ENCODE results near the gene GPANK1. TPM values are rescaled to one million over a fixed set of nuclear protein-coding genes. Genes with fewer than 3 reads are reported as not detected.

Gene GPANK1
- total and polyA plus RNA-seq, 2 of the 4 experiments (the other 2 are of a cell fraction) = 6.1 to 13.8 TPM

- Histone ChIP-seq H4K5ac (ENCODE audit: low read depth, low read length) (no peak overlapping the region), H3K36me3 (ENCODE audit: control insufficient read depth, insufficient read depth, low read length) (peaks cover 81% of the 10 kb centered on the region), H3K56ac (ENCODE audit: extremely low read depth, insufficient read depth, low read length) (no peak overlapping the region), H3K18ac (ENCODE audit: low read depth, low read length) (no peak overlapping the region), H2BK5ac (ENCODE audit: low read depth, low read length, poor library complexity, severe bottlenecking) (no peak overlapping the region), H3K9me1 (ENCODE audit: insufficient read depth, low read length) (0 out of 2 replicates have a peak, but pooled peaks cover 3% of the 10 kb centered on the region), H3K9me3 (ENCODE audit: control insufficient read depth, insufficient read depth, low read length) (no peaks in the 10 kb centered on the region), H3K4me2 (ENCODE audit: low read depth, low read length) (no peak overlapping the region), H2BK15ac (ENCODE audit: low read depth, low read length) (no peak overlapping the region), H3K4me1 (ENCODE audit: control insufficient read depth, insufficient read depth, low read length) (no peaks in the 10 kb centered on the region; the same call in 1 of the 2 replicates), H3K23ac (ENCODE audit: low read depth, low read length) (no peak overlapping the region), H3K4me3 (ENCODE audit: insufficient read depth, low read depth, low read length) (no peak overlapping the region), H2AK9ac (replicated peaks; ENCODE audit: low read depth, low read length, poor library complexity) (no peak overlapping the region), H4K20me1 (ENCODE audit: insufficient read depth, low read length) (peaks cover 10% of the 10 kb centered on the region), H3K9ac (ENCODE audit: low read depth, low read length) (no peak overlapping the region), H3K27me3 (ENCODE audit: control insufficient read depth, insufficient read depth, low read length) (no peaks in the 10 kb centered on the region), H2BK20ac (ENCODE audit: low read depth, low read length) (no peak overlapping the region), H3K27ac (ENCODE audit: insufficient read depth, low read length) (no peak overlapping the region), H2BK120ac (ENCODE audit: low read depth, low read length) (no peak overlapping the region), H2AFZ (replicated peaks; ENCODE audit: low read length, poor library complexity) (no peak overlapping the region), H4K91ac (ENCODE audit: insufficient read depth, low read depth, low read length) (no peak overlapping the region), H2AK5ac (ENCODE audit: low read depth, low read length) (no peak overlapping the region), H3K4ac (ENCODE audit: low read depth, low read length) (no peak overlapping the region), H3K79me1 (ENCODE audit: low read depth in 1 of 2, low read length in 2 of 2) (peaks cover 10 to 11% of the 10 kb centered on the region in 2 experiments; a peak in 3 of 4 replicates), H3K14ac (replicated peaks; ENCODE audit: low read depth, low read length) (no peak overlapping the region), H4K8ac (ENCODE audit: low read depth in 2 of 2, low read length in 2 of 2) (no peak overlapping the region)
- in situ Hi-C loops (cut with MboI; ENCODE audit: low sequenced_read_pairs) (no loop called here), dilution Hi-C loops (cut with HindIII; ENCODE audit: low sequenced_read_pairs, unreplicated experiment) (no loop called here), intact Hi-C loops (cut with micrococcal nuclease) (no loop called here)
- BruUV-seq (replicated peaks) = no TSS peak
- no CpG with 5 or more reads among the region's 4 CpGs for WGBS, 2 experiments (ENCODE audit: extremely low coverage in 2 of 2, insufficient read length in 1 of 2)
- DNase-seq (no peak), ATAC-seq (ENCODE audit: low read depth) (no peak)
- no peak for TF ChIP-seq MAZ (IDR thresholded peaks at IDR 0.05; ENCODE audit: borderline replicate concordance, low read depth, low read length)
- TF ChIP-seq CTCF (conservative IDR thresholded peaks at IDR 0.05; ENCODE audit: low read depth, low read length) = no peak
- TF ChIP-seq SMC3 (IDR thresholded peaks at IDR 0.05; ENCODE audit: low read depth, low read length) = no peak
- POLR2A ChIA-PET (ENCODE audit: unreplicated experiment) = no interaction called here
- CTCF ChIA-PET = no interaction called here
These were observed 23.4 kb downstream of the GPANK1 start for GRCh38 chr6:31641370-31641769.

All from IMR-90 (cell line).